WTC11 (cell line): ENCODE data around the gene SLC12A9.

Experiments used
- CREB1 ChIP-seq: sonication (generic); formaldehyde crosslinking; IDR thresholded peaks from 2 replicates; pipeline ENCODE4 v1.8.0; 2023; ENCODE audit warnings: mild to moderate bottlenecking, missing genetic modification reagents
- ELF4 ChIP-seq: sonication (generic); formaldehyde crosslinking; IDR thresholded peaks from 2 replicates; pipeline ENCODE4 v1.8.1; 2022; ENCODE audit warnings: low read depth, mild to moderate bottlenecking, moderate library complexity, missing genetic modification reagents
- ETV6 ChIP-seq: sonication (generic); formaldehyde crosslinking; IDR thresholded peaks from 2 replicates; pipeline ENCODE4 v1.8.1; 2022; ENCODE audit warnings: mild to moderate bottlenecking, missing genetic modification reagents
- MAX ChIP-seq: sonication (generic); formaldehyde crosslinking; IDR thresholded peaks from 2 replicates; pipeline ENCODE4 v1.8.0; 2022; ENCODE audit warnings: mild to moderate bottlenecking, missing genetic modification reagents
- TP53 ChIP-seq: sonication (generic); formaldehyde crosslinking; IDR thresholded peaks from 2 replicates; pipeline ENCODE4 v1.8.1; 2023; ENCODE audit warnings: mild to moderate bottlenecking, missing genetic modification reagents
- ZSCAN18 ChIP-seq: fragments of 250-450 bp; sonication (Bioruptor Pico); IDR thresholded peaks from 2 replicates; pipeline ENCODE4 v2.1.2; 2022; ENCODE audit warnings: mild to moderate bottlenecking, moderate library complexity
- TF ChIP-seq, protein P1 (sequence below): fragments of 200-600 bp; IDR thresholded peaks from 2 replicates; pipeline ENCODE4 v1.8.0; 2022; ENCODE audit warnings: antibody characterized with exemption

GRCh38 chr7:100808354-100808875, 44.1 kb upstream of the SLC12A9 start:
- no peak for TF ChIP-seq ELF4 (CRISPR knock-in tag)
- TF ChIP-seq MAX = no peak
- TF ChIP-seq, protein P1, sequence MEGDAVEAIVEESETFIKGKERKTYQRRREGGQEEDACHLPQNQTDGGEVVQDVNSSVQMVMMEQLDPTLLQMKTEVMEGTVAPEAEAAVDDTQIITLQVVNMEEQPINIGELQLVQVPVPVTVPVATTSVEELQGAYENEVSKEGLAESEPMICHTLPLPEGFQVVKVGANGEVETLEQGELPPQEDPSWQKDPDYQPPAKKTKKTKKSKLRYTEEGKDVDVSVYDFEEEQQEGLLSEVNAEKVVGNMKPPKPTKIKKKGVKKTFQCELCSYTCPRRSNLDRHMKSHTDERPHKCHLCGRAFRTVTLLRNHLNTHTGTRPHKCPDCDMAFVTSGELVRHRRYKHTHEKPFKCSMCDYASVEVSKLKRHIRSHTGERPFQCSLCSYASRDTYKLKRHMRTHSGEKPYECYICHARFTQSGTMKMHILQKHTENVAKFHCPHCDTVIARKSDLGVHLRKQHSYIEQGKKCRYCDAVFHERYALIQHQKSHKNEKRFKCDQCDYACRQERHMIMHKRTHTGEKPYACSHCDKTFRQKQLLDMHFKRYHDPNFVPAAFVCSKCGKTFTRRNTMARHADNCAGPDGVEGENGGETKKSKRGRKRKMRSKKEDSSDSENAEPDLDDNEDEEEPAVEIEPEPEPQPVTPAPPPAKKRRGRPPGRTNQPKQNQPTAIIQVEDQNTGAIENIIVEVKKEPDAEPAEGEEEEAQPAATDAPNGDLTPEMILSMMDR = no peak
- no peak for TF ChIP-seq ETV6 (CRISPR knock-in tag)
- no peak for TF ChIP-seq CREB1 (CRISPR knock-in tag)
- TF ChIP-seq ZSCAN18 = no peak
- no peak for TF ChIP-seq TP53 (CRISPR knock-in tag)
